K562 (cell line): ENCODE results near the gene TMEM174. TPM values are rescaled to one million over a fixed set of nuclear protein-coding genes. Genes with fewer than 3 reads are reported as not detected.
"Not testable (repeated sequence)": the region's sequence is repeated elsewhere in the genome, so short reads cannot be mapped to it uniquely, and the experiment has no call there.

Source experiments
- ATAC-seq: fragments of 200-7000 bp; cut with Tn5 transposase; 3 replicates; pipeline ENCODE4 v1.9.1; 2020; ENCODE audit warnings: moderate library complexity
- BruUV-seq: library from RNA; stranded (reverse); fragments of 400-500 nt; replicated peaks from 2 replicates; lab custom pipeline; 2021; lab: Mats Ljungman, UMichigan
- CTCF ChIA-PET: fragments of 300-600 bp; formaldehyde crosslinking; extraction: SDS; loops from one replicate; lab custom pipeline; 2021; ENCODE audit warnings: low intra/inter-chr PET ratio; lab: Yijun Ruan, JAX
- POLR2A ChIA-PET: fragments of 300-600, 350-650 bp; sonication (Branson Sonifier 250); formaldehyde crosslinking; extraction: SDS; loops from one replicate; lab custom pipeline; 2021; ENCODE audit warnings: antibody characterized with exemption, inconsistent platforms; lab: Yijun Ruan, JAX
- DNase-seq, 4 experiments: peaks; one replicate each; pipeline versions ENCODE4 v3.0.0 to v3.0.0-alpha.2; 2011 to 2018; ENCODE audit warnings: low spot score in 3 of 4, mixed read lengths in 3 of 4; ENCODE audit errors: extremely low read depth in 1 of 4
- FAIRE-seq: peaks from 2 replicates; lab custom pipeline; 2011; peaks lifted over from hg19 to GRCh38; lab: Jason Lieb, UNC
- H2AFZ ChIP-seq: 2 replicates; pipeline ENCODE4 v1.6.0; 2011; ENCODE audit warnings: low read depth, low read length, control low read depth, inconsistent platforms
- H3K27ac ChIP-seq: fragments of 200-600 bp; 3 replicates; pipeline ENCODE4 v1.8.0; 2011; ENCODE audit warnings: low read depth, mild to moderate bottlenecking, control low read depth, inconsistent platforms, low read length, moderate library complexity, mixed read lengths; ENCODE audit errors: extremely low read depth
- H3K27me3 ChIP-seq, 2 experiments: fragments of 300-600 bp in 1 of 2; 2 replicates in 1 of 2; 3 replicates in 1 of 2; pipeline versions ENCODE4 v1.6.0 to v1.8.0; 2011; ENCODE audit warnings: inconsistent platforms in 2 of 2, low read length in 2 of 2, mild to moderate bottlenecking in 1 of 2, mixed read lengths in 1 of 2, moderate library complexity in 1 of 2; ENCODE audit not compliant: control insufficient read depth in 2 of 2, insufficient read depth in 2 of 2
- H3K36me3 ChIP-seq: fragments of 300-600 bp; 3 replicates; pipeline ENCODE4 v1.8.0; 2011; ENCODE audit warnings: mild to moderate bottlenecking, low read length, inconsistent platforms; ENCODE audit not compliant: control insufficient read depth, insufficient read depth
- H3K4me1 ChIP-seq, 2 experiments: fragments of 200-600 bp in 1 of 2; replicated peaks in 1 of 2; 2 replicates in 1 of 2; 3 replicates in 1 of 2; pipeline versions ENCODE4 v1.5.1 to v1.8.0; 2011; ENCODE audit warnings: inconsistent platforms in 2 of 2, low read length in 2 of 2, mild to moderate bottlenecking in 1 of 2, mixed read lengths in 1 of 2, moderate library complexity in 1 of 2; ENCODE audit not compliant: control insufficient read depth in 2 of 2, insufficient read depth in 2 of 2
- H3K4me2 ChIP-seq: 2 replicates; pipeline ENCODE4 v1.6.1; 2011; ENCODE audit warnings: low read length, control low read depth, inconsistent platforms, mixed read lengths; ENCODE audit not compliant: insufficient read depth
- H3K4me3 ChIP-seq: fragments of 200-600 bp; sonication (generic), shearing (Covaris generic); 2 replicates; pipeline ENCODE4 v1.5.1; 2016; ENCODE audit warnings: control low read depth, inconsistent platforms
- H3K79me2 ChIP-seq: fragments of 200-600 bp; 3 replicates; pipeline ENCODE4 v1.8.0; 2011; ENCODE audit warnings: low read length, inconsistent platforms; ENCODE audit not compliant: control insufficient read depth, insufficient read depth
- H3K9ac ChIP-seq, 2 experiments: 2 replicates each; pipeline versions ENCODE4 v1.6.0 to v1.6.1; 2011; ENCODE audit warnings: low read depth in 2 of 2, low read length in 2 of 2, control low read depth in 1 of 2, inconsistent platforms in 1 of 2, mild to moderate bottlenecking in 1 of 2, mixed read lengths in 1 of 2; ENCODE audit not compliant: insufficient read depth in 1 of 2
- H3K9me1 ChIP-seq: one replicate; pipeline ENCODE4 v1.6.0; 2011; ENCODE audit warnings: inconsistent platforms, mild to moderate bottlenecking, low read length, moderate library complexity; ENCODE audit not compliant: control insufficient read depth, insufficient read depth
- H3K9me3 ChIP-seq: replicated peaks from 2 replicates; pipeline ENCODE4 v1.5.1; 2011; ENCODE audit warnings: low read depth, low read length, inconsistent platforms; ENCODE audit not compliant: control insufficient read depth, insufficient read depth
- H4K20me1 ChIP-seq: replicated peaks from 2 replicates; pipeline ENCODE4 v1.6.1; 2011; ENCODE audit warnings: low read length, inconsistent platforms, mixed read lengths; ENCODE audit not compliant: control insufficient read depth, insufficient read depth
- ARID1B ChIP-seq: fragments of 450-650 bp; IDR thresholded peaks from 2 replicates; pipeline ENCODE4 v1.6.1; 2016; ENCODE audit warnings: antibody characterized with exemption, mild to moderate bottlenecking, inconsistent platforms
- BCOR ChIP-seq: fragments of 450-650 bp; IDR thresholded peaks from 2 replicates; pipeline ENCODE4 v1.6.1; 2016
- COPS2 ChIP-seq: fragments of 450-650 bp; conservative IDR thresholded peaks from 2 replicates; pipeline ENCODE4 v1.6.1; 2016; ENCODE audit warnings: mild to moderate bottlenecking, moderate library complexity
- HDAC3 ChIP-seq: fragments of 450-650 bp; IDR thresholded peaks from 2 replicates; pipeline ENCODE4 v1.6.1; 2018; ENCODE audit warnings: borderline replicate concordance, mild to moderate bottlenecking, moderate library complexity; ENCODE audit not compliant: partially characterized antibody
- NCOA2 ChIP-seq, 2 experiments: fragments of 450-650 bp; IDR thresholded peaks; 2 replicates each; pipeline ENCODE4 v1.6.1; 2018; ENCODE audit warnings: mild to moderate bottlenecking in 2 of 2, moderate library complexity in 1 of 2; ENCODE audit not compliant: partially characterized antibody in 2 of 2
- TAF7 ChIP-seq: fragments of 450-650 bp; IDR thresholded peaks from 2 replicates; pipeline ENCODE4 v1.6.1; 2016; ENCODE audit warnings: missing genetic modification characterization, missing compliant biosample characterization
- ZNF146 ChIP-seq: IDR thresholded peaks from one replicate; pipeline ENCODE4 v1.6.1; 2018; ENCODE audit warnings: missing compliant biosample characterization; ENCODE audit not compliant: unreplicated experiment
- WGBS: fragments of 100-300 bp; shearing (Covaris generic); methylation state at CpG from one replicate; pipeline ENCODE4 v1.1.6; 2016; ENCODE audit warnings: low coverage, mixed read lengths; ENCODE audit not compliant: insufficient coverage; ENCODE audit errors: missing lambda C conversion rate; 5-methylcytosine and 5-hydroxymethylcytosine counted together
- in situ Hi-C: fragments of 300-500 bp; cut with MboI; formaldehyde crosslinking; loops from 4 replicates; pipeline ENCODE4 v1.15.0; 2018; ENCODE audit warnings: inconsistent platforms, mixed read lengths
- intact Hi-C: fragments of 100-400 bp; cut with micrococcal nuclease; formaldehyde crosslinking; loops from 2 replicates; pipeline ENCODE4 v1.14.2; 2022
- polyA plus RNA-seq, 8 experiments: library from polyadenylated mRNA; depleted of rRNA in 4 of 8; stranded (reverse) in 5 of 8; unstranded in 3 of 8; fragments of >200 nt; fragmentation: Nextera tagmentation in 2 of 8; fragmentation: Illumina TruSeq in 1 of 8; extraction: Ambion mirVana in 2 of 8; extraction: Trizol in 1 of 8; gene quantifications; 2 replicates each; pipeline versions ENCODE4 v1.2.1 to v1.2.3, GENCODE V29; 2011 to 2014; ENCODE audit warnings: inconsistent platforms in 1 of 8, missing spikeins in 1 of 8
- total RNA-seq, 7 experiments: library from RNA; depleted of rRNA in 6 of 7; stranded (reverse); fragments of >200 nt in 6 of 7; fragmentation: Illumina TruSeq in 2 of 7; extraction: Trizol in 2 of 7; gene quantifications; 2 replicates each; pipeline versions ENCODE4 v1.2.1 to v1.2.3, GENCODE V29; 2011 to 2021; ENCODE audit warnings: low replicate concordance in 1 of 7

TMEM174 gene
- total and polyA plus RNA-seq, 9 of the 15 experiments (the other 6 are each of a cell fraction or from before 2014, with no cell fraction given), result not detected

GRCh38 chr5:73212693-73213092 is 39.7 kb downstream of the TMEM174 start:
- H3K27ac ChIP-seq, intact Hi-C loops, H3K9me3 ChIP-seq, FAIRE-seq, H3K9ac ChIP-seq, H2AFZ ChIP-seq, in situ Hi-C loops, H3K9me1 ChIP-seq, H3K4me3 ChIP-seq, H3K36me3 ChIP-seq, H3K79me2 ChIP-seq, H4K20me1 ChIP-seq, POLR2A ChIA-PET, ATAC-seq, BruUV-seq, DNase-seq, H3K4me2 ChIP-seq: not testable (repeated sequence)
- CTCF ChIA-PET, result interaction anchor here (0.7 kb wide), 1 partner anchor 292 kb away, joined by 3 read pairs; no protein-coding TSS in a partner anchor
- TF ChIP-seq ZNF146 (CRISPR knock-in tag) (peak; percentile 67), BCOR (0 out of 2 replicates have a peak, but pooled peaks have one; percentile 36)
- Histone ChIP-seq H3K4me1 (peaks cover 5 to 10% of the 10 kb centered on the region in 2 experiments; a peak in 3 of 5 replicates), H3K27me3 (peaks cover 15 to 32% of the 10 kb centered on the region in 2 experiments)
- WGBS, result 22% methylated on average over 3 of the region's 3 CpGs

GRCh38 chr5:73213566-73213998 is 40.6 kb downstream of the TMEM174 start:
- WGBS, result 6% methylated on average over 6 of the region's 6 CpGs
- Histone ChIP-seq H3K27me3 (peaks cover 15 to 32% of the 10 kb centered on the region in 2 experiments), H3K36me3 (no peaks in the 10 kb centered on the region), H3K27ac (no peak overlapping the region), H2AFZ (no peak overlapping the region), H3K9me3 (no peaks in the 10 kb centered on the region; the same call in 1 of the 2 replicates), H3K4me3 (no peak overlapping the region), H3K79me2 (no peaks in the 10 kb centered on the region), H3K9me1 (no peaks in the 10 kb centered on the region), H4K20me1 (0 out of 2 replicates have a peak, but pooled peaks cover 4% of the 10 kb centered on the region), H3K4me2 (no peak overlapping the region), H3K9ac (no peak overlapping the region), H3K4me1 (peaks cover 5 to 10% of the 10 kb centered on the region in 2 experiments; a peak in 3 of 5 replicates)
- FAIRE-seq, result no peak
- in situ Hi-C loops (no loop called here), intact Hi-C loops (no loop called here)
- ATAC-seq, result no peak
- no peak for DNase-seq
- POLR2A ChIA-PET, result interaction anchor here (0.7 kb wide), 1 partner anchor 11 kb away, joined by 3 read pairs; no protein-coding TSS in a partner anchor
- BruUV-seq, result no TSS peak
- CTCF ChIA-PET, result no interaction called here
- TF ChIP-seq NCOA2 (IDR thresholded peaks at IDR 0.05; ENCODE audit: partially characterized antibody in 2 of 2), result no peak
- no peak for TF ChIP-seq TAF7 (tag)
- no peak for TF ChIP-seq COPS2
- no peak for TF ChIP-seq ARID1B
- no peak for TF ChIP-seq HDAC3
